Stomach (tissue), 9 donors: Measurements from ENCODE around the gene SLC29A1. TPM values are rescaled to one million over a fixed set of nuclear protein-coding genes. Genes with fewer than 3 reads are reported as not detected.
"Not testable (repeated sequence)": the region's sequence is repeated elsewhere in the genome, so short reads cannot be mapped to it uniquely, and the experiment has no call there.

Experiments
- DNase-seq, 2 donors: peaks; one replicate each; pipeline versions ENCODE4 v3.0.0 to v3.0.0-alpha.2; 2013 to 2019
- H3K27ac ChIP-seq, 5 donors: fragments of 200-600 bp in 4 of 5; sonication (generic) in 4 of 5; one replicate each; pipeline ENCODE4 v1.5.1; 2013 to 2019; ENCODE audit warnings: mild to moderate bottlenecking in 1 of 5, moderate library complexity in 1 of 5
- H3K27me3 ChIP-seq, 3 donors: fragments of 200-600 bp; sonication (generic); one replicate each; pipeline ENCODE4 v1.5.1; 2017 to 2019; ENCODE audit warnings: mixed run types in 1 of 3
- H3K36me3 ChIP-seq, 4 donors: fragments of 200-600 bp; sonication (generic); 1 replicate in 3 of 4; 2 replicates in 1 of 4; pipeline ENCODE4 v1.5.1; 2016 to 2019
- H3K4me1 ChIP-seq, 4 donors: fragments of 200-600 bp; sonication (generic); one replicate each; pipeline ENCODE4 v1.5.1; 2016 to 2019
- H3K4me3 ChIP-seq, 4 donors: fragments of 200-600 bp; sonication (generic) in 3 of 4; one replicate each; pipeline ENCODE4 v1.5.1; 2016 to 2019; ENCODE audit warnings: mild to moderate bottlenecking in 1 of 4
- H3K9me3 ChIP-seq, 4 donors: fragments of 200-600 bp; sonication (generic); one replicate each; pipeline ENCODE4 v1.5.1; 2016 to 2019
- EP300 ChIP-seq: sonication (generic); formaldehyde crosslinking; IDR thresholded peaks from one replicate; pipeline ENCODE4 v1.6.1; 2017; ENCODE audit warnings: antibody characterized with exemption
- POLR2A ChIP-seq, 4 donors: fragments of 450-650 bp; IDR thresholded peaks; one replicate each; pipeline ENCODE4 v1.6.1; 2016; ENCODE audit warnings: antibody characterized with exemption in 4 of 4, control low read depth in 2 of 4, mild to moderate bottlenecking in 1 of 4, moderate library complexity in 1 of 4
- POLR2AphosphoS5 ChIP-seq, 3 donors: sonication (generic); formaldehyde crosslinking; IDR thresholded peaks; one replicate each; pipeline ENCODE4 v1.6.1; 2016; ENCODE audit warnings: antibody characterized with exemption in 3 of 3
- WGBS, 5 donors: extraction: QIAGEN DNeasy Blood & Tissue Kit in 3 of 5; methylation state at CpG; one replicate each; pipeline versions ENCODE4 v1.1.5 to v1.1.7; 2013 to 2018; 5-methylcytosine and 5-hydroxymethylcytosine counted together
- intact Hi-C: fragments of 100-400 bp; cut with DNase I; formaldehyde crosslinking; loops from one replicate; pipeline ENCODE4 v1.15.1; 2023; ENCODE audit warnings: low total_unique reads
- polyA plus RNA-seq, 3 donors: library from polyadenylated mRNA; stranded (reverse); fragments of 200-250 nt; gene quantifications; one replicate each; pipeline ENCODE4 v1.2.3, GENCODE V29; 2013
- total RNA-seq, 5 donors: library from RNA; depleted of rRNA; stranded (reverse); fragments of >200 nt; gene quantifications; one replicate each; pipeline versions ENCODE4 v1.1.0 to v1.2.3, GENCODE V29; 2014 to 2016
- TF ChIP-seq, protein P1 (sequence below), 7 experiments: fragments of 450-650 bp in 4 of 7; fragments of 200-600 bp in 3 of 7; sonication (generic) in 3 of 7; IDR thresholded peaks; one replicate each; pipeline ENCODE4 v1.5.1; 2016 to 2019; ENCODE audit warnings: antibody characterized with exemption in 7 of 7, control low read depth in 2 of 7, mild to moderate bottlenecking in 1 of 7
- donor health status: healthy with polysubstance abuse.
- donor health status: Bipolar disorder and iron deficiency.
- donor health status: healthy.

The SLC29A1 gene
- total and polyA plus RNA-seq, 8 donors, result 22.6 to 217 (median 36.2) TPM

DNA sequence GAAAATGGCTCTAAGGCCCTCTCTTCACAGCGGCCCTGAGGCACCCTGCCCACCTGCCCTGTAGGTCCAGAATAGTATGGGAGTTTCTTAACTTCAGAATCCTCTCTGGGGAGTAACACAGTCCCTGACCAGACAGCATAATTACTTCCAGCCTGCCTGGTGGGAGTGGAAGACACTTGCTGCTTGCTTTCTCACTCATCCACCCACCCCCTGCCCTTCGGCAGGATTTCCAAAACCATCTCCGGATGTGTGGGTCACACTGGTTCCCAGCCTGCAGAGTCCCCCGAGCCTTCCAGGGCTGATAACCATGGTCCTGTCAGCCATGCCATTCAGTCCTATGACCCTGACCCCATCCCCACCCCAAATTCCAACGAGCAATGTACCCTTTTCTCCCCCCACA lies 5.4 kb downstream of the SLC29A1 start:
- no peak for DNase-seq
- whole genome bisulfite sequencing, 5 donors, result 72 to 82% (median 80%) methylated on average over 5 of the region's 5 CpGs
- Histone ChIP-seq H3K36me3 (peaks cover 36 to 57% (median 52%) of the 10 kb centered on the region in 4 donors), H3K4me3 (no peak overlapping the region), H3K4me1 (peaks cover 44 to 100% (median 78%) of the 10 kb centered on the region in 4 donors), H3K27ac (peak overlapping the region in 3 of 5 donors; percentile 1 to 95 (median 64)), H3K9me3 (no peaks in the 10 kb centered on the region), H3K27me3 (no peaks in the 10 kb centered on the region)
- intact Hi-C loops, result no loop called here
- TF ChIP-seq POLR2A (IDR thresholded peaks at IDR 0.05) (no peak), POLR2AphosphoS5 (IDR thresholded peaks at IDR 0.05) (no peak), EP300 (no peak)
- TF ChIP-seq, protein P1, sequence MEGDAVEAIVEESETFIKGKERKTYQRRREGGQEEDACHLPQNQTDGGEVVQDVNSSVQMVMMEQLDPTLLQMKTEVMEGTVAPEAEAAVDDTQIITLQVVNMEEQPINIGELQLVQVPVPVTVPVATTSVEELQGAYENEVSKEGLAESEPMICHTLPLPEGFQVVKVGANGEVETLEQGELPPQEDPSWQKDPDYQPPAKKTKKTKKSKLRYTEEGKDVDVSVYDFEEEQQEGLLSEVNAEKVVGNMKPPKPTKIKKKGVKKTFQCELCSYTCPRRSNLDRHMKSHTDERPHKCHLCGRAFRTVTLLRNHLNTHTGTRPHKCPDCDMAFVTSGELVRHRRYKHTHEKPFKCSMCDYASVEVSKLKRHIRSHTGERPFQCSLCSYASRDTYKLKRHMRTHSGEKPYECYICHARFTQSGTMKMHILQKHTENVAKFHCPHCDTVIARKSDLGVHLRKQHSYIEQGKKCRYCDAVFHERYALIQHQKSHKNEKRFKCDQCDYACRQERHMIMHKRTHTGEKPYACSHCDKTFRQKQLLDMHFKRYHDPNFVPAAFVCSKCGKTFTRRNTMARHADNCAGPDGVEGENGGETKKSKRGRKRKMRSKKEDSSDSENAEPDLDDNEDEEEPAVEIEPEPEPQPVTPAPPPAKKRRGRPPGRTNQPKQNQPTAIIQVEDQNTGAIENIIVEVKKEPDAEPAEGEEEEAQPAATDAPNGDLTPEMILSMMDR (IDR thresholded peaks at IDR 0.05), result no peak

DNA sequence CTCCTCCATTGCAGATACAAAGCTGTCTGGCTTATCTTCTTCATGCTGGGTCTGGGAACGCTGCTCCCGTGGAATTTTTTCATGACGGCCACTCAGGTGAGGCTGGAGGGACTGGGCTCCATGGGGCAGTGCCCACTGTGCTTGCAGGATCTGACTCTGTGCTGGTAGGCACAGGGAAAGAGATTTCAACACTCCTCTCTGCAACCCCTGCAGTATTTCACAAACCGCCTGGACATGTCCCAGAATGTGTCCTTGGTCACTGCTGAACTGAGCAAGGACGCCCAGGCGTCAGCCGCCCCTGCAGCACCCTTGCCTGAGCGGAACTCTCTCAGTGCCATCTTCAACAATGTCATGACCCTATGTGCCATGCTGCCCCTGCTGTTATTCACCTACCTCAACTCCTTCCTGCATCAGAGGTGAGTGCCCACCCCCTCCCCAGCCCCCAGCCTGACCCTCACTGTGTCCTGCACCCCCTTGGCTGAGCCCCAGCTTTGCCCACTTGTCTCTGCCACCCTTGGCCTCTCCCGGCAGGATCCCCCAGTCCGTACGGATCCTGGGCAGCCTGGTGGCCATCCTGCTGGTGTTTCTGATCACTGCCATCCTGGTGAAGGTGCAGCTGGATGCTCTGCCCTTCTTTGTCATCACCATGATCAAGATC lies 6.1 kb downstream of the SLC29A1 start:
- H3K36me3 ChIP-seq, result peaks cover 36 to 57% (median 52%) of the 10 kb centered on the region in 4 donors
- intact Hi-C loops, result loop anchor here (10.0 kb wide), 1 partner anchor 55 kb away; no protein-coding TSS in a partner anchor
- TF ChIP-seq POLR2AphosphoS5 (IDR thresholded peaks at IDR 0.05) (no peak), EP300 (no peak), POLR2A (IDR thresholded peaks at IDR 0.05) (no peak)
- TF ChIP-seq, protein P1 (IDR thresholded peaks at IDR 0.05), result no peak
- H3K9me3 ChIP-seq, result no peaks in the 10 kb centered on the region
- 83 to 92% (median 88%) methylated on average over 11 of the region's 11 CpGs for WGBS, 5 donors
- no peak overlapping the region for H3K4me3 ChIP-seq
- no peaks in the 10 kb centered on the region for H3K27me3 ChIP-seq
- H3K4me1 ChIP-seq, result peaks cover 44 to 100% (median 78%) of the 10 kb centered on the region in 4 donors
- peak overlapping the region in 2 of 5 donors; percentile 11 to 68 for H3K27ac ChIP-seq
- DNase-seq, result no peak

DNA sequence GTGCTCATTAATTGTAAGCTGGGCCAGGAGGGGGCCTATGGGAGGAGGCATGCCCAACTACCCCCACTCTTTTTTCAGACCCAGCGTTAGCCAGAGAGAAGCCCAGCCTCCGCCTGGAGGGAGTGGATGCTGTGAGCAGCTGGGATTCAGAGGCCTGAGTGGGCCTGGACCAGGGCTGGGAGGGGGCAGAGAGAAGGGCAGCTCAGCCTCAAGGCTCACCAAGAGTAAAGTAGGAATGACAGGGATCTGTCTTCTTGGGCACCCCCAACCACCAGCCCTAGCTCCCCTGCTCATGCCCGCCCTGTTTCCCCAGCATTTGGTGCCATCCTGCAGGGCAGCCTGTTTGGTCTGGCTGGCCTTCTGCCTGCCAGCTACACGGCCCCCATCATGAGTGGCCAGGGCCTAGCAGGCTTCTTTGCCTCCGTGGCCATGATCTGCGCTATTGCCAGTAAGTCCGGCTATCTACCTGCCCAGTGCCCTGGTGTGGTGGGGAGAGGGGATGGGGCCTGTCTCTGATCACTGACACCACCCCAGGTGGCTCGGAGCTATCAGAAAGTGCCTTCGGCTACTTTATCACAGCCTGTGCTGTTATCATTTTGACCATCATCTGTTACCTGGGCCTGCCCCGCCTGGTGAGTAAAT lies 6.8 kb downstream of the SLC29A1 start:
- no peaks in the 10 kb centered on the region for H3K27me3 ChIP-seq
- H3K4me3 ChIP-seq, result no peak overlapping the region
- peak overlapping the region in 2 of 5 donors; percentile 31 to 68 for H3K27ac ChIP-seq
- WGBS, 5 donors, result 77 to 96% (median 96%) methylated on average over 7 to 10 of the region's 10 CpGs
- no peak for TF ChIP-seq POLR2A (IDR thresholded peaks at IDR 0.05)
- TF ChIP-seq POLR2AphosphoS5 (IDR thresholded peaks at IDR 0.05), result no peak
- TF ChIP-seq, protein P1 (IDR thresholded peaks at IDR 0.05), result no peak
- no peak for TF ChIP-seq EP300
- peaks cover 36 to 57% (median 52%) of the 10 kb centered on the region in 4 donors for H3K36me3 ChIP-seq
- H3K4me1 ChIP-seq, result peaks cover 44 to 100% (median 77%) of the 10 kb centered on the region in 4 donors
- intact Hi-C loops, result loop anchor here (10.0 kb wide), 1 partner anchor 55 kb away; no protein-coding TSS in a partner anchor
- DNase-seq, result no peak
- no peaks in the 10 kb centered on the region for H3K9me3 ChIP-seq

DNA sequence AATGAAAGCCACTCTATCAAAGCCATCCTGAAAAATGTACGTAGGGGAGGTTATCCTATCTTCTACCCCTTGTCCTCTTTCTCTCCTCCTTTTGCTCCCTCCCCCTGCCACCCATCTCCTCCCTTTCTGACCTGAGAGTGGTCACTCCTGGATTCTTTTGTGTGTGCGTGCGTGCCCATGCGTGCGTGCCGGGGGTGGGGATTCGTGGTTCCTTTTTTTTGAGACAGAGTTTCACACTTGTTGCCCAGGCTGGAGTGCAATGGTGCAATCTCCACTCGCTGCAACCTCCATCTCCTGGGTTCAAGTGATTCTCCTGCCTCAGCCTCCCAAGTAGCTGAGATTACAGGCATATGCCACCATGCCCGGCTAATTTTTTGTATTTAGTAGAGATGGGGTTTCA lies 8.0 kb downstream of the SLC29A1 start:
- H3K36me3 ChIP-seq, result peaks cover 36 to 57% (median 52%) of the 10 kb centered on the region in 4 donors

More for the DNA sequence above, 8.0 kb downstream of the SLC29A1 start:
- intact Hi-C loops, result loop anchor here (10.0 kb wide), 1 partner anchor 57 kb away; no protein-coding TSS in a partner anchor
- H3K4me3 ChIP-seq, H3K27me3 ChIP-seq, DNase-seq, H3K9me3 ChIP-seq: not testable (repeated sequence)
- WGBS, 5 donors, result 76 to 91% (median 89%) methylated on average over 9 of the region's 9 CpGs
- H3K4me1 ChIP-seq, result peaks cover 41 to 100% (median 75%) of the 10 kb centered on the region in 4 donors
- peak overlapping the region in 1 of 5 donors; percentile 98 for H3K27ac ChIP-seq
